ENCODE measurements around the gene MNX1. TPM values are rescaled to one million over a fixed set of nuclear protein-coding genes. Genes with fewer than 3 reads are reported as not detected.

The MNX1 gene
- polyA plus RNA-seq, 1 donor = 0.08 TPM

GRCh38 chr7:156969972-156970420, 40.5 kb downstream of the MNX1 start:
- no peak for DNase-seq

DNA sequence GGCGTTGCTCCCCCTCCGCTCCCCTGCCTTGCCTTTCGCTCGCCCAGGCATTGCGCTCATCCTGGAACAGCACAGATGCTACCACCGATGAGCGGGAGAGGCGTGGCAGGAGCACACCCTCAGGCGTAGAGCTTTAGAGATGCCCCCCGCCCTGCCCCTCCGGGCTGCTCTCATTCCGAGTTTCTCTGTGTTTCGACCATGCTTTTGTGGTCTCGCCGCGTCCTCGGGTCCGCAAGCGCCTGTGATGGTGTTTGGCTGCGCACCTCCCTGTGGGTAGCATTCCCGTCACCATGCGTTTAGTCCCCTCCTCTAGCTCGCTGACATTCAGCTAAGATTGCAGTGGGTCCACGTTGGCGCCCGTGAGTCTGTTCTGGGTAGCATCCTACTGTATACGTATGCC, 42.3 kb downstream of the MNX1 start:
- no peak for DNase-seq

DNA sequence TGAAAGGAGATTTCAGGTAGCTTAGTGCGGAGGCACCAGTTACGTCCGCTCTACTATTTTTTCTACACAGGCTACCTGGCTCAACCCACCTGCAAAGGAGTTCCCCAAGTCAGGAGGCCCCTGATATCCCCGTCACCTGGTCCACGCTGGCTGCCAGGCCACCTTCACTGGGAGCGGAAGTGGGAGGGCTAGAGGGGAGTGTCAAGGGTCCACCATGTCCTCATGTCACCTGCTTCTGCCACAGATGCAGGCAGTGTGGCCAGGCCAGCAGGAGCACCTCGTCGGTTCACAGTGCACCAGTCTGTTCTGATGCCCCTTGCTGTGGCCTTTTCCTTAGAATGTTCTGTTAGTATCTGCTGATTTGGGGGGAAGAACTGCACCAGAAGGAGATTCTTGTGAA, 44.1 kb downstream of the MNX1 start:
- DNase-seq = no peak

DNA sequence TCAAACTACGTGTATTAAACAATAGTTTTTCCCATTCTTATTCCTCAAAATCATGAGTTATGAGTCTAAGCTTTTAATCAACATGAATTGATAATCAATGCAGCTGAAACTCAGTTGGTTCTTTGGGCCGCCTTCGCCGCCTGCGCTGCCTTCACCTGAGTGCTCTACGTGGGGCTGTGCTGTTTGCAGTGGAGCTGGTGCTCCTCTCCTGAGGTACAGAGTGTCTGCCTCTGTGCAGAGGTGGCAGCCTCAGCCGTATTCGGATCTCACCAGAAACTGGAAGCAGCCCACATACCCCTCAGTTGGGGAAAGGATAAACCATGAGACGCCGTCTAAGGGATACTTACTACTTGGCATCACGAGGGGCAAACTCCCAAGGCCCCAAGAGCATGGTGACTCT, 45.5 kb downstream of the MNX1 start:
- no peak for DNase-seq

- DNase-seq = no peak
Measured at GRCh38 chr7:156963472-156963871, 47.0 kb downstream of the MNX1 start.

GRCh38 chr7:156962897-156963296, 47.6 kb downstream of the MNX1 start:
- no peak for DNase-seq

- no peak for DNase-seq
Measured at GRCh38 chr7:156962145-156962544, 48.3 kb downstream of the MNX1 start.

DNA sequence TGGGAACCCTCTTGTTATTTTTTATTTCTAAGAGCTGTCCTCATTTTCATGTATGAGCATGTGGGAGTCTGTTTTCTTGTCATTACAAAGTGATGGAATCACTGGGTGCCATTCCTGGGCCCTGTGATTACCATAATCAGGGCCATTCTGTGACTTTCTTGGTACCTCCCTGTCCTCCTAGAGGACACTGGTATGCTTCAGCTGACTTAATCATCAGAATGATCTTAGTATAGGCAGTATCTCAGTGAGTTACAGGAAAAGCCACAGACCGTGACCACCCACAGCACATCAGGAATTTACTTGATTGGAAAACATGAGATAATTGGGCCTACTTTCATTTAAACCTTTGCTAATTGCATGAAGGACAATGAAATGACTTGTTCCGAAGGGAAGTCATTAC, 53.7 kb downstream of the MNX1 start:
- DNase-seq = no peak

GRCh38 chr7:156954941-156955340, 55.5 kb downstream of the MNX1 start:
- no peak for DNase-seq

Other genes with a start within 250 kb of the MNX1 start
- gene LMBR1, start 117.5 kb downstream of the MNX1 start, polyA plus RNA-seq (ENCODE audit: insufficient read length) = 49.8 TPM
- gene NOM1, start 61.0 kb downstream of the MNX1 start, polyA plus RNA-seq (ENCODE audit: insufficient read length) = 32.9 TPM
- 51.9 TPM for gene UBE3C, start 128.3 kb upstream of the MNX1 start, polyA plus RNA-seq (ENCODE audit: insufficient read length)